Measurements from ENCODE around the gene DNAJC13. TPM values are rescaled to one million over a fixed set of nuclear protein-coding genes. Genes with fewer than 3 reads are reported as not detected.
"Not testable (repeated sequence)": the region's sequence is repeated elsewhere in the genome, so short reads cannot be mapped to it uniquely, and the experiment has no call there.

DNAJC13 gene
- total RNA-seq, 1 donor from 2014 or later, result 45.0 TPM

DNA sequence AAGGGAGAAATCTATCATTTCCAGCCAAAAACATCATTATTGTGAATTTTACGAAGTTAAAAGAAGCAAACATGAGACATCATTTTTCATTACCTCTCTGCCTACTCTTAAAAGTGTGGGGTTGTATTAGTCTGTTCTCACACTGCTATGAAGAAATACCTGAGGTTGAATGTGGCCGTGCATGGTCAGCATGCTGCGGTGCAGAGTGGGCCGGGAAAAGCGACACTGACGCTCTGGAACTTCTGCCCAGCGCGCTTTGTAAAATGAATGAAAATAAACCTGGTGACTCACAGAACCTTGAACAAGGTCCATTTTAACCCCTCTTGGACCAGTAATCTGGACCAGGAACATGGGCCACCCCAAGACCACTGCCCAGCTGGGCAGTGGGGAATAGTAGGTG, 31.0 kb upstream of the DNAJC13 start:
- Histone ChIP-seq H3K4me1 (no peaks in the 10 kb centered on the region), H3K36me3 (no peaks in the 10 kb centered on the region), H3K27me3 (ENCODE audit: low read depth) (no peaks in the 10 kb centered on the region), H3K9me3 (no peaks in the 10 kb centered on the region), H3K4me3 (no peak overlapping the region), H3K27ac (no peak overlapping the region)
- intact Hi-C loops (cut with DNase I), result no loop called here
- TF ChIP-seq, protein P1, sequence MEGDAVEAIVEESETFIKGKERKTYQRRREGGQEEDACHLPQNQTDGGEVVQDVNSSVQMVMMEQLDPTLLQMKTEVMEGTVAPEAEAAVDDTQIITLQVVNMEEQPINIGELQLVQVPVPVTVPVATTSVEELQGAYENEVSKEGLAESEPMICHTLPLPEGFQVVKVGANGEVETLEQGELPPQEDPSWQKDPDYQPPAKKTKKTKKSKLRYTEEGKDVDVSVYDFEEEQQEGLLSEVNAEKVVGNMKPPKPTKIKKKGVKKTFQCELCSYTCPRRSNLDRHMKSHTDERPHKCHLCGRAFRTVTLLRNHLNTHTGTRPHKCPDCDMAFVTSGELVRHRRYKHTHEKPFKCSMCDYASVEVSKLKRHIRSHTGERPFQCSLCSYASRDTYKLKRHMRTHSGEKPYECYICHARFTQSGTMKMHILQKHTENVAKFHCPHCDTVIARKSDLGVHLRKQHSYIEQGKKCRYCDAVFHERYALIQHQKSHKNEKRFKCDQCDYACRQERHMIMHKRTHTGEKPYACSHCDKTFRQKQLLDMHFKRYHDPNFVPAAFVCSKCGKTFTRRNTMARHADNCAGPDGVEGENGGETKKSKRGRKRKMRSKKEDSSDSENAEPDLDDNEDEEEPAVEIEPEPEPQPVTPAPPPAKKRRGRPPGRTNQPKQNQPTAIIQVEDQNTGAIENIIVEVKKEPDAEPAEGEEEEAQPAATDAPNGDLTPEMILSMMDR (IDR thresholded peaks at IDR 0.05), result no peak
- DNase-seq (no peak), ATAC-seq (no peak)

DNA sequence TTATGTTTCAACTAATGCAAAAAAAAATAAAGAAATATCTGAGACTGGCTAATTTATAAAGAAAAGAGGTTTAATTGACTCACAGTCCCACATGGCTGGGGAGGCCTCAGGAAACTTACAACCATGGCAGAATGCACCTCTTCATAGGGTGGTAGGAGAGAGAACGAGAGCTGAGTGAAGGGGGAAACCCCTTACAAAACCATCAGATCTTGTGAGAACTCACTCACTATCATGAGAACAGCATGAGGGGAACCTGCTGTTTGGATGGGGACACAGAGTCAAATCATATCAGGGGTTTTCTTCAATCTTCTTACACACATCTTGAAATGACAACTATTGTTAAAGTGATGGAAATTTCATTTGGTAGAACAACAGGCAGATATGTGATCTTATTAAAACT, 24.6 kb upstream of the DNAJC13 start:
- H3K36me3 ChIP-seq; H3K27me3 ChIP-seq (ENCODE audit: low read depth); H3K4me3 ChIP-seq; H3K9me3 ChIP-seq; H3K27ac ChIP-seq; intact Hi-C loops (cut with DNase I); ATAC-seq; H3K4me1 ChIP-seq; DNase-seq: not testable (repeated sequence)

DNA sequence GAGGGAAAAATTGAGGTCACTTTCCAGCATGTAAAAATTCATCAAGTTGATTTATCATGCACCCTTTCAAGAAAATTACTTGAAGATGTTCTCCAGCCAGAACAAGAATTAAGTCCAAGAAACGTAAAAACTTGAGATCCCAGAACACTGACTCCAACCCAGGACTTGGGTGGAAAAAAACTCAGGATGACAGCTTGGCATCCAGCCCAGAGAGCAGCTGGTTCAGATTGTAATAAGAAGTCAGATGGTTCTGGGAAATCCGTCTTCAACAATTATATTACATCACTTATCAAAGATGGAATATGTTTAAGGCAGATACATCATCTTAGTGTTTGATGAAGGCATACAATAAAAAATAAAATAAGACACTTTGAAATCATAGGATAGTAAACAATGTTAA, 23.0 kb upstream of the DNAJC13 start:
- TF ChIP-seq, protein P1 (IDR thresholded peaks at IDR 0.05), result no peak
- ATAC-seq (no peak), DNase-seq (no peak)
- H3K4me3 ChIP-seq, result no peak overlapping the region
- no peaks in the 10 kb centered on the region for H3K4me1 ChIP-seq
- intact Hi-C loops (cut with DNase I), result no loop called here
- H3K36me3 ChIP-seq, result no peaks in the 10 kb centered on the region
- H3K27me3 ChIP-seq (ENCODE audit: low read depth), result no peaks in the 10 kb centered on the region
- no peak overlapping the region for H3K27ac ChIP-seq
- H3K9me3 ChIP-seq, result no peaks in the 10 kb centered on the region

DNA sequence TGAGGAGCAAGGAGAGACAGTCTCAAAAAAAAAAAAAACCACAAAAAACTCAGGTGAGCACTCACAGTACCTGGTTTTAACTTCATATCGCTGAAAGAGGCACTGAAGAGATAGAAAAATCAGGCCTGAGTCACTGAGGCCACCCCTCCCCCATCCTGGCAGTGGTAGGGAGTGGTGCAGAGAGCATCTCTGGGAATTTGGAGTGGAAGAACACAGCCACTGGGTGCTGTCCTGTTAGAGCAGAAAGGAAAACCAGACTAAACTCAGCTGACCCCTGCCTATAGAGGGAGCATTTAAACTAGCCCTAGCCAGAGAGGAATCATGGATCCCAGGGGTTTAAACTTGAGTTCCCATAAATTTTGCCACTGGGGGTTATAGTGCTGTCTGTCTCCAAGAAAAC, 22.2 kb upstream of the DNAJC13 start:
- intact Hi-C loops (cut with DNase I), result no loop called here
- H3K4me1 ChIP-seq, result no peaks in the 10 kb centered on the region
- TF ChIP-seq, protein P1 (IDR thresholded peaks at IDR 0.05), result no peak
- no peaks in the 10 kb centered on the region for H3K36me3 ChIP-seq
- H3K4me3 ChIP-seq, result no peak overlapping the region
- DNase-seq (no peak), ATAC-seq (no peak)
- H3K27me3 ChIP-seq (ENCODE audit: low read depth), result no peaks in the 10 kb centered on the region
- H3K27ac ChIP-seq, result no peak overlapping the region
- no peaks in the 10 kb centered on the region for H3K9me3 ChIP-seq

DNA sequence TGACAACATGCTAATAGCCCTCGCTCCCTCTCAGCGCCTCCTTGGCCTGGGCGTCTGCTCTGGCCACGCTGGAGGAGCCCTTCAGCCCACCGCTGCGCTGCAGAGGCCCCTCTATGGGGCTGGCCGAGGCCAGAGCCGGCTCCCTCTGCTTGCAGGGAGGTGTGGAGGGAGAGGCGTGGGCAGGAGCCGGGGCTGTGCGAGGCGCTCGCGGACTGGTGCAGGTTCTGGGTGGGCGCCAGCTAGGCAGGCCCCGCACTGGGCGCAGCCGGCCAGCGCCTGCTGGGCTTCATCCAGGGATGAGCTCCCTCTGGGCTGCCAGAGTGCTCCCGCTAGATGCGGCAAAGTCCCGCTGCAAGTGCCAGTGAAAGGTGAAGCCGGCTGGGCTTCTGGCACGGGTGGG, 21.0 kb upstream of the DNAJC13 start:
- intact Hi-C loops (cut with DNase I), result no loop called here
- ATAC-seq (no peak), DNase-seq (no peak)
- Histone ChIP-seq H3K27ac (no peak overlapping the region), H3K9me3 (no peaks in the 10 kb centered on the region), H3K4me1 (no peaks in the 10 kb centered on the region), H3K4me3 (no peak overlapping the region), H3K36me3 (no peaks in the 10 kb centered on the region), H3K27me3 (ENCODE audit: low read depth) (no peaks in the 10 kb centered on the region)
- TF ChIP-seq, protein P1 (IDR thresholded peaks at IDR 0.05), result no peak

DNA sequence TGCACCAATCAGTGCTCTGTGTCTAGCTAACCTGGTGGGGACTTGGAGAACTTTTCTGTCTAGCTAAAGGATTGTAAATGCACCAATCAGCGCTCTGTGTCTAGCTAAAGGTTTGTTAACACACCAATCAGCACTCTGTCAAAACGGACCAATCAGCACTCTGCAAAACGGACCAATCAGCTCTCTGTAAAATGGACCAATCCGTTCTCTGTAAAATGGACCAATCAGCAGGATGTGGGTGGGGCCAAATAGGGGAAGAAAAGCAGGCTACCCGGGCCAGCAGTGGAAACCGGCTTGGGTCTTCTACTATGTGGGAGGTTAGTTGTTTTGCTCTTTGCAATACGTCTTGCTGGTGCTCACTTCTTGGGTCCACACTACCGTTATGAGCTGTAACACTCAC, 20.5 kb upstream of the DNAJC13 start:
- H3K9me3 ChIP-seq; H3K4me3 ChIP-seq; ATAC-seq; H3K36me3 ChIP-seq; H3K27ac ChIP-seq; H3K4me1 ChIP-seq; H3K27me3 ChIP-seq (ENCODE audit: low read depth); intact Hi-C loops (cut with DNase I); DNase-seq: not testable (repeated sequence)
